ENCODE measurements around the gene STRIT1.

- TF ChIP-seq EZH2phosphoT487 (IDR thresholded peaks at IDR 0.05; ENCODE audit: low read depth, severe bottlenecking, unreplicated experiment) (no peak), CTCF (IDR thresholded peaks at IDR 0.05; ENCODE audit: poor library complexity) (no peak), EZH2 (IDR thresholded peaks at IDR 0.05; ENCODE audit: borderline replicate concordance) (no peak)
Measured at GRCh38 chr3:155254445-155254844, 39.0 kb downstream of the STRIT1 start.

Measured in hepatocyte (in vitro differentiated cells).